H9 (cell line): ENCODE results near the gene SLC1A1. TPM values are rescaled to one million over a fixed set of nuclear protein-coding genes. Genes with fewer than 3 reads are reported as not detected.

Experiments
- DNase-seq: peaks from one replicate; pipeline ENCODE4 v3.0.0-alpha.2; 2017
- H2AFZ ChIP-seq: one replicate; pipeline ENCODE4 v1.6.1; 2013; ENCODE audit warnings: mild to moderate bottlenecking, low read length, control low read depth, moderate library complexity
- H2AK5ac ChIP-seq: 2 replicates; pipeline ENCODE4 v1.6.1; 2013; ENCODE audit warnings: low read length, control low read depth, mixed read lengths; ENCODE audit not compliant: insufficient read length
- H2BK120ac ChIP-seq: one replicate; pipeline ENCODE4 v1.6.1; 2013; ENCODE audit warnings: low read depth, mild to moderate bottlenecking, low read length, control low read depth, inconsistent platforms; ENCODE audit not compliant: poor library complexity, severe bottlenecking
- H2BK12ac ChIP-seq: 2 replicates; pipeline ENCODE4 v1.6.1; 2013; ENCODE audit warnings: low read length, control low read depth, mixed read lengths, low read depth; ENCODE audit not compliant: insufficient read length
- H2BK15ac ChIP-seq: 2 replicates; pipeline ENCODE4 v1.6.1; 2013; ENCODE audit warnings: low read depth, low read length, control low read depth
- H2BK20ac ChIP-seq: one replicate; pipeline ENCODE4 v1.6.1; 2013; ENCODE audit warnings: low read depth, mild to moderate bottlenecking, low read length, control low read depth, inconsistent platforms; ENCODE audit not compliant: poor library complexity, severe bottlenecking
- H2BK5ac ChIP-seq: 2 replicates; pipeline ENCODE4 v1.6.1; 2013; ENCODE audit warnings: low read length, control low read depth, mixed read lengths; ENCODE audit not compliant: insufficient read length
- H3K14ac ChIP-seq: 2 replicates; pipeline ENCODE4 v1.6.1; 2013; ENCODE audit warnings: low read length, control low read depth; ENCODE audit not compliant: insufficient read depth
- H3K18ac ChIP-seq: 2 replicates; pipeline ENCODE4 v1.6.1; 2013; ENCODE audit warnings: low read depth, mild to moderate bottlenecking, mixed read lengths, low read length, control low read depth; ENCODE audit not compliant: insufficient read length
- H3K23ac ChIP-seq: 2 replicates; pipeline ENCODE4 v1.6.1; 2013; ENCODE audit warnings: low read length, control low read depth, mixed read lengths, low read depth; ENCODE audit not compliant: insufficient read length
- H3K23me2 ChIP-seq: 2 replicates; pipeline ENCODE4 v1.6.1; 2013; ENCODE audit warnings: low read depth, mild to moderate bottlenecking, mixed read lengths, low read length, control low read depth; ENCODE audit not compliant: insufficient read length, poor library complexity, severe bottlenecking
- H3K27ac ChIP-seq: 2 replicates; pipeline ENCODE4 v1.5.1; 2013; ENCODE audit warnings: low read length, control low read depth, mixed read lengths, low read depth; ENCODE audit not compliant: insufficient read length
- H3K27me3 ChIP-seq: 2 replicates; pipeline ENCODE4 v1.6.1; 2013; ENCODE audit warnings: low read length, control low read depth, inconsistent platforms; ENCODE audit not compliant: insufficient read depth
- H3K4ac ChIP-seq: 2 replicates; pipeline ENCODE4 v1.6.1; 2013; ENCODE audit warnings: low read depth, mild to moderate bottlenecking, control low read depth, inconsistent platforms, low read length, moderate library complexity
- H3K4me1 ChIP-seq: 2 replicates; pipeline ENCODE4 v1.6.1; 2013; ENCODE audit warnings: low read length, control low read depth, inconsistent platforms; ENCODE audit not compliant: insufficient read depth
- H3K4me2 ChIP-seq: 2 replicates; pipeline ENCODE4 v1.6.1; 2013; ENCODE audit warnings: low read length, control low read depth, mixed read lengths; ENCODE audit not compliant: insufficient read length, insufficient read depth
- H3K56ac ChIP-seq: 2 replicates; pipeline ENCODE4 v1.6.1; 2013; ENCODE audit warnings: low read depth, mild to moderate bottlenecking, mixed read lengths, low read length, control low read depth; ENCODE audit not compliant: insufficient read length
- H3K79me1 ChIP-seq: 2 replicates; pipeline ENCODE4 v1.6.1; 2013; ENCODE audit warnings: low read depth, mild to moderate bottlenecking, moderate library complexity, low read length, control low read depth, inconsistent platforms; ENCODE audit not compliant: insufficient read depth, poor library complexity, severe bottlenecking
- H3K79me2 ChIP-seq: 2 replicates; pipeline ENCODE4 v1.6.1; 2013; ENCODE audit warnings: low read length, control low read depth, inconsistent platforms; ENCODE audit not compliant: insufficient read depth
- H3K9ac ChIP-seq: 2 replicates; pipeline ENCODE4 v1.6.1; 2013; ENCODE audit warnings: low read length, control low read depth, mixed read lengths; ENCODE audit not compliant: insufficient read length; ENCODE audit errors: extremely low read depth
- H3K9me3 ChIP-seq: one replicate; pipeline ENCODE4 v1.6.1; 2013; ENCODE audit warnings: low read depth, low read length, inconsistent platforms; ENCODE audit not compliant: control insufficient read depth
- H3T11ph ChIP-seq: one replicate; pipeline ENCODE4 v1.6.1; 2013; ENCODE audit warnings: mild to moderate bottlenecking, low read length, control low read depth, inconsistent platforms
- H4K20me1 ChIP-seq: one replicate; pipeline ENCODE4 v1.6.1; 2013; ENCODE audit not compliant: control insufficient read depth, insufficient read length, insufficient read depth
- H4K5ac ChIP-seq: 2 replicates; pipeline ENCODE4 v1.6.1; 2013; ENCODE audit warnings: low read depth, mild to moderate bottlenecking, mixed read lengths, low read length, control low read depth; ENCODE audit not compliant: insufficient read length
- H4K8ac ChIP-seq: replicated peaks from 2 replicates; pipeline ENCODE4 v1.6.1; 2013; ENCODE audit warnings: low read length, control low read depth, mixed read lengths, low read depth; ENCODE audit not compliant: insufficient read length
- H4K91ac ChIP-seq: 2 replicates; pipeline ENCODE4 v1.6.1; 2013; ENCODE audit warnings: low read depth, mild to moderate bottlenecking, moderate library complexity, mixed read lengths, low read length, control low read depth; ENCODE audit not compliant: insufficient read length
- H3K27ac Mint-ChIP-seq, 3 experiments: 2 replicates in 2 of 3; 3 replicates in 1 of 3; pipeline ENCODE4 v1.8.0; 2020 to 2021; ENCODE audit warnings: mixed read lengths in 3 of 3, mild to moderate bottlenecking in 1 of 3, moderate library complexity in 1 of 3
- H3K27me3 Mint-ChIP-seq: 2 replicates; pipeline ENCODE4 v1.8.0; 2021; ENCODE audit warnings: low read depth, mild to moderate bottlenecking, moderate library complexity, mixed read lengths
- H3K36me3 Mint-ChIP-seq, 3 experiments: 2 replicates in 2 of 3; 3 replicates in 1 of 3; pipeline ENCODE4 v1.8.0; 2020 to 2021; ENCODE audit warnings: low read depth in 3 of 3, mixed read lengths in 3 of 3; ENCODE audit not compliant: insufficient read depth in 1 of 3
- H3K4me1 Mint-ChIP-seq, 2 experiments: 2 replicates each; pipeline ENCODE4 v1.8.0; 2020; ENCODE audit warnings: mixed read lengths in 2 of 2
- H3K4me3 Mint-ChIP-seq, 2 experiments: 2 replicates in 1 of 2; 3 replicates in 1 of 2; pipeline ENCODE4 v1.8.0; 2020 to 2021; ENCODE audit warnings: mild to moderate bottlenecking in 2 of 2, mixed read lengths in 2 of 2, moderate library complexity in 1 of 2
- H3K9me3 Mint-ChIP-seq, 2 experiments: 2 replicates in 1 of 2; 3 replicates in 1 of 2; pipeline ENCODE4 v1.8.0; 2020; ENCODE audit warnings: mild to moderate bottlenecking in 2 of 2, mixed read lengths in 2 of 2, moderate library complexity in 1 of 2
- CTCF ChIP-seq: fragments of 200-600 bp; sonication (generic); conservative IDR thresholded peaks from 3 replicates; pipeline ENCODE4 v1.8.0; 2021; ENCODE audit warnings: antibody characterized with exemption, mild to moderate bottlenecking
- WGBS: extraction: QIAGEN DNeasy Blood & Tissue Kit; methylation state at CpG from one replicate; pipeline ENCODE4 v1.1.7; 2013; ENCODE audit warnings: missing lambda C conversion rate, low lambda C conversion rate, mixed read lengths; ENCODE audit not compliant: insufficient read length; ENCODE audit errors: extremely low coverage; 5-methylcytosine and 5-hydroxymethylcytosine counted together
- long read RNA-seq: library from polyadenylated mRNA; unstranded; transcript quantifications from one replicate; pipeline ENCODE4 v2.0.0, GENCODE V29; 2020
- total RNA-seq: library from RNA; stranded (reverse); gene quantifications from 2 replicates; pipeline ENCODE4 v1.2.1, GENCODE V29; 2021

Gene SLC1A1
- 4.2 and 4.7 TPM in 2 replicates for total RNA-seq
- long read RNA-seq, transcript SLC1A1-201 (12 exons, 3,722 nt): major isoform, 13 of 19 reads
- long read RNA-seq, partial matches to known transcripts: 0 of 19 reads
- long read RNA-seq, other reads (novel, unspliced or antisense): 6 of 19 reads

- H3K23me2 ChIP-seq: peaks cover 14% of the 10 kb centered on the region
- H2BK5ac ChIP-seq: no peak within 1 kb of the TSS
- H3K4me2 ChIP-seq: peak within 1 kb of the TSS; percentile 49
- H2BK20ac ChIP-seq: no peak within 1 kb of the TSS
- H3K36me3 Mint-ChIP-seq: no peaks in the 10 kb centered on the region; a peak in 1 of 7 replicates
- H3K18ac ChIP-seq: no peak within 1 kb of the TSS
- H3K27ac ChIP-seq: no peak within 1 kb of the TSS
- no peaks in the 10 kb centered on the region for H3K79me2 ChIP-seq
- no peak within 1 kb of the TSS for H3K56ac ChIP-seq
- H3K9ac ChIP-seq: peak within 1 kb of the TSS; percentile 36
- peak; percentile 80 for DNase-seq
- no CpG with 5 or more reads among the region's 72 CpGs for WGBS
- no peak within 1 kb of the TSS for H3K4ac ChIP-seq
- no peaks in the 10 kb centered on the region; a peak in 1 of 5 replicates for H3K9me3 Mint-ChIP-seq
- H4K20me1 ChIP-seq: no peaks in the 10 kb centered on the region
- no peak within 1 kb of the TSS for H4K91ac ChIP-seq
- peaks cover 26% of the 10 kb centered on the region for H3K27me3 Mint-ChIP-seq
- TF ChIP-seq CTCF: no peak
- H3K27ac Mint-ChIP-seq: peak within 1 kb of the TSS in 1 of 3 experiments; percentile 98; a peak in 3 of 7 replicates
- no peaks in the 10 kb centered on the region for H3K9me3 ChIP-seq
- H3K4me1 ChIP-seq: no peaks in the 10 kb centered on the region
- H2AFZ ChIP-seq: no peak within 1 kb of the TSS
- H3T11ph ChIP-seq: no peak within 1 kb of the TSS
- H3K79me1 ChIP-seq: no peaks in the 10 kb centered on the region
- peak within 1 kb of the TSS; percentile 81 to 97 for H3K4me3 Mint-ChIP-seq
- no peak within 1 kb of the TSS for H4K8ac ChIP-seq
- H2BK12ac ChIP-seq: no peak within 1 kb of the TSS
- H3K4me1 Mint-ChIP-seq: peaks cover 34 to 39% of the 10 kb centered on the region in 2 experiments
- H3K23ac ChIP-seq: no peak within 1 kb of the TSS
- no peak within 1 kb of the TSS for H2AK5ac ChIP-seq
- H2BK120ac ChIP-seq: no peak within 1 kb of the TSS
- no peak within 1 kb of the TSS for H4K5ac ChIP-seq
- H2BK15ac ChIP-seq: no peak within 1 kb of the TSS
- no peak within 1 kb of the TSS; the same call in 1 of the 2 replicates for H3K14ac ChIP-seq
- H3K27me3 ChIP-seq: no peaks in the 10 kb centered on the region
Measured at GRCh38 chr9:4489919-4490704, at the start of gene SLC1A1. Gene SLC1A1 (plus strand): TSS chr9:4490468. CDS start chr9:4490680, 212 bp downstream.
